Head of caudate nucleus (tissue), 42 donors: ENCODE data around the gene HDHD2.

Experiments
- DNase-seq, 42 donors: peaks; one replicate each; pipeline versions ENCODE4 v3.0.0 to v3.0.0-alpha.2; 2020 to 2021; ENCODE audit warnings: mixed read lengths in 7 of 42
- intact Hi-C: fragments of 100-400 bp; cut with DNase I; formaldehyde crosslinking; loops from one replicate; pipeline ENCODE4 v1.15.0; 2022

HDHD2 gene

DNA sequence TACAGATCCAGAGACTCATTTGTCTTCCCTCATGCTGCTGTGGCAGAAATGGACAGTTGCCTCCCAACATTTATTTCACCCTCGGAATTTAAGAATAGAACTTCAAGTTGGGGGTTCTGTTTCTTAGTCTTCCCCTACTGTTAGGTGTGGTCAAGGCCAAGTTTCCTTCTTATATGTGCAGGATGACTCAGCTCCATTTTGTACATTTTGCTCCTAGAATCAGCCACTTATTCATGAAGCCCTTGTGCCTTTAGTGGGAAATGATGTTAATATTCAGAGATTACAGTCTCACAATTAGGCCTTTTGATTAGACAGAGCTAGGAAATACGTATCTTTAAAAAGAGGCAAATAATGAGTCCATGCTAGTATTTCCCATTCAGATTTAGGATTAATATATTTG is 68.7 kb downstream of the HDHD2 start:
- DNase-seq = no peak
- intact Hi-C loops = no loop called here

DNA sequence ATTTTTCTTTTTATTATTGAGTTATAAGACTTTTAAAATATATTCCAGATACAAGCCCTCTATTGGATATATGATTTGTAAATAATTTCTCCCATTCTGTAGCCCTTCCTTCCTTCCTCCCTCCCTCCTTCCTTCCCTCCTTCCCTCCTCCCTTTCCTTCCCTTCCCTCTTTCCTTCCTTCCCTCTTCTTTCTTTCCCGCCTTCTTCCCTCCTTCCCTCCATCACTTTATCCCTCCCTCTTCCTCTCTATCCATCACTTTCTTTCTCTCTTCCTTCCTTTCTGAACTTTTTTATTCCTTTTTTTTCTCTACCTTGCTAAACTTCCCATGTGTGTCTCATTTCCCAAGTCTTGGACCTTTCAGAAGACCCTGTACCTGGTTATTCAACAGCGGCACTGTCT is 69.4 kb downstream of the HDHD2 start:
- intact Hi-C loops = no loop called here

DNA sequence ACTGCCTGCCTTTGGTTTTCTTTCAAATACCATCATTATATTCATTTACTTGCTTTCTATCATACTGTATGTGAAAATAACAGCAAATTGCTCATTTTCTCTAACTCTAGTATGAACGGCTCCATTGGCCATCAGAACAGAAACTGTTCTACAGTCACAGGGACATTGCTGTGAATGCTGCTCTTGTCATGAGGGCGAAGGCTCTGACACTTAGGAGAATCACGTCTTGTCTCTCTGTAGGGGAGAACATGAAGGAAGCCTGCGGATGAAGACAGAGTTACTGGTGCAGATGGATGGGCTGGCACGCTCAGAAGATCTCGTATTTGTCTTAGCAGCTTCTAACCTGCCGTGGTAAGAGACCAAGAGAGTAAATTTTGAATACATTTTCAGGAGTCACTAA is 73.2 kb downstream of the HDHD2 start:
- peak in 5 of 42 donors; percentile 4 to 57 (median 34) for DNase-seq
- intact Hi-C loops = no loop called here

More for the DNA sequence above, 69.4 kb downstream of the HDHD2 start:
- DNase-seq = no peak

DNA sequence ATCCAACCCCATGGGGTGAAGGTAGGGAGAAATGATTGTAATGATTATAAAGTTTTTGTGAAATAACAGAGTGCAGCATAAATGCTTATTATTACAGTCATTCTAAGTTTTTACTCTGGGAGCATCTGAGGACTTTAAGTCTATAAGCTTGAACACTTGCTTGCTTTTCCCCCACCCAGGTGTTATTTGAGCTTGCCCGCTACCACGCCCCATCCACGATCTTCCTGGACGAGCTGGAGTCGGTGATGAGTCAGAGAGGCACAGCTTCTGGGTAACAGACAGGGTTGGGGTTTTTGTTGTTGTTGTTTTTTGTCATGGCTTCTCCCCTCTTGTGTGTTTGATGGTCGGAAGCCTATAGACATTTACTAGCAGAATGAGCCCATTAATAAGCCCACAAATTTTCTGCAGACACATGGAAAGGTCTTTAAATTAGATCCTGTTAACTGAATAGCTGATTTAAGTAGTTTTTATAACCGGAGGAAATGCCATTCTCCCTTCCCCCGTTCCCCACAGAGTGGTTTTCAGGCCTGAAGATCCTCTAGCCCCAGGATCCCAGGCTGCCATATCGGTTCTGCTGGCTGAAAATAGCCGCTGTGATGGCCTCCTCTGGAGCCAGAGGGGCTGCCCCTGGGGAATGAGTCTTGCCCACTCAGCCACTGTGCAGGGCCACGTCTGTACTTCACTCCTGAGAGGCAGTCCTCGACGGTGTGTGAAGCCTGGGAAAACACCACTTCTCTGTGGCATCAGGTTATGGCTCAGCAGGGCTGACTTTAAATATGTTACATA is 75.0 kb downstream of the HDHD2 start:
- no peak for DNase-seq
- intact Hi-C loops = no loop called here

DNA sequence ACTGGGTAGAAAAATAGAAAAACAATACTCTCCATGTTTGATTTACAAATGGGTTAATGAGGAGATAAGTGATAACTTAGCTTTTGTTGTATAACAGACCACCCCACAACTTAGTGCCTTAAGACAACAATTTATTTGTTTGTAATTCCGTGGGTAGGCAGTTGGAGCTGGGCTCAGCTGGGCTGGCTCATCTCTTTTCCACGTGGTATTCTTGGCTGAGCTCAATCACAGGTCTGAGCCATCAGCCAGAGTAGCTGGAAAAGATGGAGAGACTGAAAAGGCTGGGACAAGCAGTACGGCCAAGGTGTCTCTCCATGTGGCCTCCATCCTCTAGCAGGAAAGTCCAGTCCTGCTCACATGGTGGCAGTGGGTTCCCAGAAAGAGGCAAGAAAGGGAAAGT is 82.7 kb downstream of the HDHD2 start:
- no peak for DNase-seq
- intact Hi-C loops = no loop called here

DNA sequence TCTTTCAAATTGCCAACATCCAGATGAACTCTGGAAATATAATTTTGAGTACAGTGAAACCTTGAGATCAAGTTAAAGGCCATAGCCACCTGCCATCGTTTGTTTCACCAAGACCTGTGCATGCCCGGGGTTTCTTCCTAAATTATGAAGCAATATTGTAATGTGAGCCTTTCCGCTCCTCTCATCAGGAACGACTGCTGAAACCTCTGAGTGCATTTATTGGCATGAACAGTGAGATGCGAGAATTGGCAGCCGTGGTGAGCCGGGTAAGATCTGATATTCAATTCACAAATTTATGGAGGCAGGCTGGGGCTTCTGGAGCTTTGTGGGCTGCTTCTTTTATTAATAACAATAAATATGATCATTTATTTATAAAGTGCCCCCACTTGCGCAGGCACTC is 87.2 kb downstream of the HDHD2 start:
- intact Hi-C loops = no loop called here
- DNase-seq = no peak

DNA sequence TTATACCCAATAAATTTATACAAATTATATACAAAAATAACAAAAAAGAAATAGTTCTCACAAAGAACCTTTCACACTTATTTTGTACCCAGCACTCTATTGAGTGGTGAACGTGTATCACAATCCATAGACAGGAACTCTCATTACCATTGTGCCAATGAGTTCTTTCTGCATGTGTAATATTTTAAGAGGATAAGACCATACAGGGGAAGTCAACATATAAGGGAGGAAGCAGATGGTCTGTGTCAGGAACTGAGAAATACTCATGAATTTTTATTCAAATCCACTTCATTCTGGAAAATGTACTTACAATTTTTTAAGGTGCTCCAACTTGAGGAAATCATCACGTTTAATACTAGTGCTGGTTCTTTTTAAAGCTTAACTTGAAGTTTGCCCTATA is 87.8 kb downstream of the HDHD2 start:
- no peak for DNase-seq
- intact Hi-C loops = no loop called here
